Uterus (tissue), 4 donors: ENCODE measurements around the gene SYPL1. TPM values are rescaled to one million over a fixed set of nuclear protein-coding genes. Genes with fewer than 3 reads are reported as not detected.

Experiments
- DNase-seq, 2 donors: peaks; one replicate each; pipeline ENCODE4 v3.0.0-alpha.2; 2019 to 2020
- H3K27ac ChIP-seq, 2 donors: fragments of 200-600 bp; sonication (generic); 1 replicate in 1 of 2; 2 replicates in 1 of 2; pipeline ENCODE4 v1.5.1; 2016 to 2018
- H3K27me3 ChIP-seq, 2 donors: fragments of 200-600 bp; sonication (generic); one replicate each; pipeline ENCODE4 v1.5.1; 2018 to 2019; ENCODE audit warnings: control low read depth in 1 of 2
- H3K36me3 ChIP-seq, 2 donors: fragments of 200-600 bp; sonication (generic); one replicate each; pipeline ENCODE4 v1.5.1; 2019; ENCODE audit warnings: control low read depth in 1 of 2
- H3K4me1 ChIP-seq, 2 donors: fragments of 200-600 bp; sonication (generic); one replicate each; pipeline ENCODE4 v1.5.1; 2018 to 2019; ENCODE audit warnings: control low read depth in 1 of 2
- H3K4me3 ChIP-seq, 2 donors: fragments of 200-600 bp; sonication (generic); 1 replicate in 1 of 2; 2 replicates in 1 of 2; pipeline ENCODE4 v1.5.1; 2018 to 2019; ENCODE audit warnings: mild to moderate bottlenecking in 1 of 2
- H3K9me3 ChIP-seq, 2 donors: fragments of 200-600 bp; sonication (generic); one replicate each; pipeline ENCODE4 v1.5.1; 2019; ENCODE audit warnings: control low read depth in 1 of 2
- POLR2A ChIP-seq, 2 donors: fragments of 450-650 bp; IDR thresholded peaks; one replicate each; pipeline ENCODE4 v1.6.1; 2016; ENCODE audit warnings: antibody characterized with exemption in 2 of 2, mild to moderate bottlenecking in 1 of 2, moderate library complexity in 1 of 2
- intact Hi-C: fragments of 100-400 bp; cut with DNase I; formaldehyde crosslinking; loops from one replicate; pipeline ENCODE4 v1.15.1; 2023; ENCODE audit warnings: low total_unique reads
- total RNA-seq, 4 donors: library from RNA; depleted of rRNA in 3 of 4; stranded (reverse); fragments of >200 nt in 3 of 4; gene quantifications; one replicate each; pipeline versions ENCODE4 v1.1.0 to v1.2.4, GENCODE V29; 2014 to 2023
- TF ChIP-seq, protein P1 (sequence below), 4 experiments: fragments of 200-600 bp in 2 of 4; fragments of 450-650 bp in 2 of 4; sonication (generic) in 2 of 4; IDR thresholded peaks; one replicate each; pipeline ENCODE4 v1.5.1; 2016 to 2019; ENCODE audit warnings: antibody characterized with exemption in 4 of 4, mild to moderate bottlenecking in 2 of 4, moderate library complexity in 1 of 4
- donor health status: DM: yes; HTN: yes; CAD: no.

The SYPL1 gene
- total RNA-seq, 4 donors from 2014 or later = 123 to 220 (median 131) TPM

DNA sequence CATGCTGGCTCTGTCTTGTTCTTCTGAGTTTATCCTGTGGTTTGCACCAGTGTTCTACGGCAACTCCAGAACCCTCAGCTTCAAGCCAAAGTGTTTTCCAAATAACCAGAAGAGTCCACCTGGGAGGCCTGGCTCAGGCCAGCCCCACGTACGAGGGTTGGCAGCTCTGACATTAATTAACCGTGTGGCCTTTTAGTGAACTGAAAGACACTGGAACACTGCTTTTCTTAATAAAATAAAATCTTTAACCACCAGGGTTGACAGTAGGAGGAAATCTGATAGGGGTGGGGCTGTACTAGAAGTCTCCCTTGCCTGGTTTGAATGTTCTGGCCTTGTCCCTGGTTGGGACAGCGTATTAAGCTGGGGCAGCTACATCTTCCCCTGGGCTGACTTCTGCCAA lies 64.9 kb downstream of the SYPL1 start:
- Histone ChIP-seq H3K4me1 (no peaks in the 10 kb centered on the region), H3K27me3 (no peaks in the 10 kb centered on the region), H3K27ac (no peak overlapping the region), H3K36me3 (no peaks in the 10 kb centered on the region), H3K9me3 (no peaks in the 10 kb centered on the region), H3K4me3 (no peak overlapping the region)
- TF ChIP-seq, protein P1, sequence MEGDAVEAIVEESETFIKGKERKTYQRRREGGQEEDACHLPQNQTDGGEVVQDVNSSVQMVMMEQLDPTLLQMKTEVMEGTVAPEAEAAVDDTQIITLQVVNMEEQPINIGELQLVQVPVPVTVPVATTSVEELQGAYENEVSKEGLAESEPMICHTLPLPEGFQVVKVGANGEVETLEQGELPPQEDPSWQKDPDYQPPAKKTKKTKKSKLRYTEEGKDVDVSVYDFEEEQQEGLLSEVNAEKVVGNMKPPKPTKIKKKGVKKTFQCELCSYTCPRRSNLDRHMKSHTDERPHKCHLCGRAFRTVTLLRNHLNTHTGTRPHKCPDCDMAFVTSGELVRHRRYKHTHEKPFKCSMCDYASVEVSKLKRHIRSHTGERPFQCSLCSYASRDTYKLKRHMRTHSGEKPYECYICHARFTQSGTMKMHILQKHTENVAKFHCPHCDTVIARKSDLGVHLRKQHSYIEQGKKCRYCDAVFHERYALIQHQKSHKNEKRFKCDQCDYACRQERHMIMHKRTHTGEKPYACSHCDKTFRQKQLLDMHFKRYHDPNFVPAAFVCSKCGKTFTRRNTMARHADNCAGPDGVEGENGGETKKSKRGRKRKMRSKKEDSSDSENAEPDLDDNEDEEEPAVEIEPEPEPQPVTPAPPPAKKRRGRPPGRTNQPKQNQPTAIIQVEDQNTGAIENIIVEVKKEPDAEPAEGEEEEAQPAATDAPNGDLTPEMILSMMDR (IDR thresholded peaks at IDR 0.05) = no peak
- TF ChIP-seq POLR2A (IDR thresholded peaks at IDR 0.05) = no peak
- DNase-seq = no peak
- intact Hi-C loops = no loop called here

DNA sequence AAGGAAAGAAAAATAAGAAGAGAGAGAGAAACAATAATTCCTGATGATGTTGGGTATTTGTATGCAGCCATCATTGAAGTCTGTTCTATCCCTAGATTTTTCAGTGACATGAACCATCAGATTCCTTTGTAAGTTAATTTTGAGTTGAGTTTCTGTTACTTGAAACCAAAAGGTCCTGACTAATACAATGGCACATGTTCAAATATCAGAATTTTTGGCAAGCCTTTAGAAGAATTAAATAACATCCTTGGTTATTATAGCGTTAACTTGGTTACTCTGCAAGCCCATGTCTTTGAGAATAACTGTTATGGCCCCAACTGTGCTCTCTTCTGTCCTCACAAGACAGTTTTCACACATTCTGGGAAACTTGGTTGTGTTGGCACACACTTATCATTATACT lies 66.5 kb downstream of the SYPL1 start:
- H3K27ac ChIP-seq = no peak overlapping the region
- no peaks in the 10 kb centered on the region for H3K4me1 ChIP-seq
- TF ChIP-seq, protein P1 (IDR thresholded peaks at IDR 0.05) = no peak
- TF ChIP-seq POLR2A (IDR thresholded peaks at IDR 0.05) = no peak
- no peaks in the 10 kb centered on the region for H3K27me3 ChIP-seq
- no peaks in the 10 kb centered on the region for H3K9me3 ChIP-seq
- H3K36me3 ChIP-seq = no peaks in the 10 kb centered on the region
- no peak for DNase-seq
- intact Hi-C loops = no loop called here
- H3K4me3 ChIP-seq = no peak overlapping the region

DNA sequence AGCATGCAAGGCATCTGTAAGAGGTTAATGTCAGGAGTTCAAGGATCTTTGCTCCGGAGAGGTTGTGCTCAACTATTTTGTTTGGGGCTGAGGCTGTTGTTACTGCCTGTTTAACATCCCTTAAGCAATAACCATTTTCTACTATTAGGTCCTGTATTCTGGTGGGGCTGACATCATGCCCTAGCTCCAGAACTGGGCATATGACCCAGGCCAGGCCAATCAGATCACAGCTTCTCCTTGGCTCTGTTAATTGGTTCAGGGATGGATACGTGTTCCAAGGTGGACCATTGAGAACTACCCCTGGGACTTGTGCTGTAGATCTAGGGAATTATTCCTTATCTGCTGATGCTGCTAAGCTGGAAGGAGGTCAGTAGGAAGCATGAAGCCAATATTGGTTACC lies 67.0 kb downstream of the SYPL1 start:
- Histone ChIP-seq H3K4me3 (no peak overlapping the region), H3K9me3 (no peaks in the 10 kb centered on the region), H3K27ac (no peak overlapping the region), H3K27me3 (no peaks in the 10 kb centered on the region), H3K4me1 (peaks cover 0 to under 1% of the 10 kb centered on the region in 2 donors), H3K36me3 (no peaks in the 10 kb centered on the region)
- no peak for DNase-seq
- TF ChIP-seq POLR2A (IDR thresholded peaks at IDR 0.05) = no peak
- TF ChIP-seq, protein P1 (IDR thresholded peaks at IDR 0.05) = no peak
- intact Hi-C loops = no loop called here

DNA sequence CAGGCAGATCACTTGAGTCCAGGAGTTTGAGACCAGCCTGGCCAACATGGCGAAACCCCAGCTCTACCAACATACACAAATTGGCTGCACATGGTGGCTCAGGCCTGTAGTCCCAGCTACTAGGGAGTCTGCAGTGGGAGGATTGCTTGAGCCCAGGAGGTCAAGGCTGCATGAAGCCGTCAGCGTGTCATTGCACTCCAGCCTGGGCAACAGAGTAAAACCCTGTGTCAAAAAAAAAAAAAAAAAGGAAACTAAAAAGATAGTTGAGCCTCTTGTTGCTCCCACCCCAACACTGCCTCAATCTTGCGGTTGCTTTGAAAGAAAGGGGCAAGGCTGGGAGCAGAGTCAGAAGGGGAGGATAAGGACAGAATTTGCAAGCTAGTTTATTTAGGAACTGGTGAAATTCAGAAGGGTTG lies 69.9 kb downstream of the SYPL1 start:
- H3K27me3 ChIP-seq = no peaks in the 10 kb centered on the region
- DNase-seq = no peak
- no peaks in the 10 kb centered on the region for H3K36me3 ChIP-seq
- no peak overlapping the region for H3K4me3 ChIP-seq
- H3K9me3 ChIP-seq = no peaks in the 10 kb centered on the region
- TF ChIP-seq, protein P1 (IDR thresholded peaks at IDR 0.05) = no peak
- TF ChIP-seq POLR2A (IDR thresholded peaks at IDR 0.05) = no peak
- peaks cover 0 to 6% of the 10 kb centered on the region in 2 donors for H3K4me1 ChIP-seq
- peak overlapping the region; percentile 71 to 72 for H3K27ac ChIP-seq
- intact Hi-C loops = loop anchor here (2.0 kb wide), 1 partner anchor 389 kb away; no protein-coding TSS in a partner anchor

DNA sequence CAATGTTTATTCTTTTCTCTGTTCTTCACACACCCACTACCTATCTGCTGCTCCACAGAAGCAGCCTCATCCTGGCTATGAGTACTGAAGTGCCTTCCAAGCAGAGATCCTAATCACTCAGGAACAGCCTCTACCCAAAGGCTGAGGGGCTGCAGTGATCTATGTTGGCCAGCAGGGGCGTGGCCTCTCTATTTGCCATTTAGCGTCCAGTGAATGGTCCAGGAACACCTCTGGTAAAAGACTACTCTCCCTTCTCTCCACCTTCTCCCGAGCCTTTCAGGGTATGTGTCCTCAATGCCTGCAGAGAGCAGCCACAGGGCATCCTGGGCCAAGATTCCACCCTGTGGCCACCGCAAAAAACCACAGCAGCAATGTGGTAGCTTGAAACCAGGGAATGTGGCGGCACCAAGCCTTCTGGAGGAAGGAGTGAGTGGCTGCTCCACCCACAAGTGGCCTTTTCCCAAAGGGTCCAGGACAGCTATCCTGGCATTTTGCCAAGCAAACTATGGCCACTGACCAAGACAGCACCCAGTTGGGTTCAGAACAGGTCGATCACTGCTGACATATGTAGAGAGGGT lies 70.9 kb downstream of the SYPL1 start:
- H3K36me3 ChIP-seq = no peaks in the 10 kb centered on the region
- TF ChIP-seq, protein P1 (IDR thresholded peaks at IDR 0.05) = peak; percentile 29 to 52 (median 46)
- TF ChIP-seq POLR2A (IDR thresholded peaks at IDR 0.05) = no peak
- H3K27me3 ChIP-seq = no peaks in the 10 kb centered on the region
- H3K27ac ChIP-seq = peak overlapping the region in 1 of 2 donors; percentile 72
- no peaks in the 10 kb centered on the region for H3K9me3 ChIP-seq
- H3K4me1 ChIP-seq = peaks cover 0 to 6% of the 10 kb centered on the region in 2 donors
- no peak overlapping the region for H3K4me3 ChIP-seq
- DNase-seq = peak in 1 of 2 donors; percentile 41
- intact Hi-C loops = no loop called here

Other genes with a start within 250 kb of the SYPL1 start
- gene ATXN7L1, start 235.7 kb downstream of the SYPL1 start, total RNA-seq = 10 to 100 TPM in 2 of 4 donors, 1 to 10 TPM in 2; 4.4 to 22.4 (median 11.0) TPM
- 1 to 10 TPM in 3 of 4 donors, not detected in 1; 5.4 to 7.9 (median 5.9) TPM for gene CDHR3, start 149.0 kb downstream of the SYPL1 start, total RNA-seq
- 100 to 1,000 TPM in 2 of 4 donors, 10 to 100 TPM in 2; 30.7 to 223 (median 84.1) TPM for gene NAMPT, start 172.7 kb upstream of the SYPL1 start, total RNA-seq